ELF-1 (cell line): ENCODE measurements around the gene TUBGCP6.

Source experiments
- DNase-seq: peaks from one replicate; pipeline ENCODE4 v3.0.0-alpha.2; 2016; ENCODE audit warnings: low read depth, low spot score

Gene TUBGCP6

DNA sequence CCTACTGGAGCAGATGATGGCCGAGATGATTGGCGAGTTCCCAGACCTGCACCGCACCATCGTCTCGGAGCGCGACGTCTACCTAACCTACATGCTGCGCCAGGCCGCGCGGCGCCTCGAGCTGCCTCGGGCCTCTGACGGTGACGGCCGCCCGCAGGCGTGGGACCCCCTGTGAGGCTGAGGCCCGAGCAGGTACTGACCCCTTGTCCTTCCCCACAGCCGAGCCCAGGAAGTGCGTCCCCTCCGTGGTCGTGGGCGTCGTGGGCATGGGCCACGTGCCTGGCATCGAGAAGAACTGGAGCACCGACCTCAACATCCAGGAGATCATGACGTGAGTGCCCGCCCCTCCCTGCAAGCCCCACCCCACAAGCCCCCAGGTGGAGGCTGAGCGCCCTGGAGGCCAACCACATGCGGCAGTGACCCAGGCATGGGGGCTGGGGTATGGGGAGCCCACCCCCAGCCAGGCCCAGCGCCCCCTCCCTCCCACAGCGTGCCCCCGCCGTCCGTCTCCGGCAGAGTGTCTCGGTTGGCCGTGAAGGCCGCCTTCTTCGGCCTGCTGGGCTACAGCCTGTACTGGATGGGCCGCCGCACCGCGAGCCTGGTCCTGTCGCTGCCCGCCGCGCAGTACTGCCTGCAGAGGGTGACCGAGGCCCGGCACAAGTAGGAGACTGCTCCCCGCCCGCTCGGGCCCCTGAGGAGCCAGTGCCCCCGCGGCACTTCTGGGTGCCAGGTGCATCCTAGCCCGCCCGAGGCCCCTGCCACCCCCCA lies 46.8 kb downstream of the TUBGCP6 start:
- no peak for DNase-seq

DNA sequence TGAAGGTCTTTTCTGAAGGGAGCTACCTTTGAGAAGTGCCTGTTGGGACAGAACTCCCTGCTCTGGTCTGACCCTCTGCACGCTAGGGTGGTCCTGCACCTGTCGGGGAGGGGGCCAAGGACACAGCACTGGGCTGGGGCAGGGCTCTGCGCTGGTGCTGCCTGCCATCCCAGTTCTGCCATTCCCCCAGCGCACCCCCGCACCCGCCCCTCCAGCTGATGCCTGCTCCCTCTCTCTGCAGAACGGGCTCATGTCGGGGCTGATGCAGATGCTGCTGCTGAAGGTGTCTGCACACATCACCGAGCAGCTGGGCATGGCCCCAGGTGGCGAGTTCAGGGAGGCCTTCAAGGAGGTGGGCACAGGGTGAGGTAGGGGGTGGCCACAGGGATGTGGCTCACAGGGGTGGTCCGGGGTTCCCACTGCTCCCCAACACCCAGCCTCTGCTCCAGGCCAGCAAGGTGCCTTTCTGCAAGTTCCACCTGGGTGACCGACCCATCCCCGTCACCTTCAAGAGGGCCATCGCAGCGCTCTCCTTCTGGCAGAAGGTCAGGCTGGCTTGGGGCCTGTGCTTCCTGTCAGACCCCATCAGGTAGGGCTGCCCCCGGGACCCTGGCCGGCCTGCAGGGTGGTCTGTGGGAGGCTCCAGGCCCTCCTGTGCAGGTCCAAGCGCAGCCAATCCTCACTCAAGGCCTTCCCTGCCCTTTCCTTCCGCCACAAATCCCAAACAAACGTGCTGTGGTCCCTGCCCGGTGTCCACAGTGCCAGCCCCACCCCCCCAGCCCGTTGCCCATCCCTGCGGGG lies 47.6 kb downstream of the TUBGCP6 start:
- no peak for DNase-seq

DNA sequence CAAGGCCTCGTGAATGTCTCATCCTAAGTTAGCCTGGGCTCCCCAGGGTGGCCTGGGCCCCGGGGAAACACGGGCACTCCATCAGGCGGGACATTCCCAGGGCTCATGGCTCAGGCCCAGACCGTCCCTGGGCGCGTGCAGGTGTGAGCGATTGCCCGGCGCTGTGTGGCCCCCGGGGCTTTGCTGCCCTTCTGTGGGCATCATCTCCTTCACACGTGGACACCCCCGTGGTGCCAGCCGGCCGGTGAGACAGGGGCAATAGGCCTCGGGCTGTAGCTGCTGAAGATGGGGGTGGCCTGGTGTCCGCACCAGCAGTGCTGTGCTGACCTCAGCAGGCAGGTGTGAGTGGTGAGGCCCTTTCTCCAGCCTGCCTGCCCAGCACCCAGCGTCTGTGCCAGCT lies 48.6 kb downstream of the TUBGCP6 start:
- DNase-seq, result no peak

DNA sequence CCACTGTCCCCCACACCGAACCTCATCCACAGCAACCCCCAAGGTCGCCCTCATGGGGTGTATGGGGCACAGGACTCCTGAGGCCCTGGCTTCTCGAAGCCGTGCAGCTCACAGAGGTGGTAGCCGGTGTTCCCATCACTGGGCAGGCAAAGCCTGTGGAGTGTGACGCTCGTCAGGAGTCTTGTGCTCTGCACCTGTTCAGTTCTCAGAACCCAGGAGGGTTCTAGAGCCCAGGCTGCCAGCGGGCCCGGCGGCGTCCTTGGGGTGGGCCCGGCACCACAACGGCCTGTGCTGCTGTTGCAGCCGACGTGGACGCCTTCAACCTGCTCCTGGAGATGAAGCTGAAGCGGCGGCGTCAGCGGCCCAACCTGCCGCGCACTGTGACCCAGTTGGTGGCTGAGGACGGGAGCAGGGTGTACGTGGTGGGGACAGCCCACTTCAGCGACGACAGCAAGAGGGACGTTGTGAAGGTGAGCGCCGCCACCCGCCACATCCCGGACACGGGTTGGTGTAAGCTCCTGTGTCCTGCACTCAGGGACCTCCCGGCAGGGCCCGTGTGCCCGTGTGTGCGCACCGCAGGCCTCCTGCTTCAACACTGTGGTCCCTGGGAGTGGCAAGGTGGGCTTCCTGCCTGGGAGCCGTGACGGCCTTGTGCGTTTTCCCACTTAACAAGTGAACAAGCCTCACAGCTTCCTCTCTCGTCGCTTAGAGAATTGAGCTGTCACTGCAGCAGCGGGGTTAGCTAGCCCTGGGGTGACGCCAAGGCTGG lies 50.6 kb downstream of the TUBGCP6 start:
- DNase-seq, result no peak

DNA sequence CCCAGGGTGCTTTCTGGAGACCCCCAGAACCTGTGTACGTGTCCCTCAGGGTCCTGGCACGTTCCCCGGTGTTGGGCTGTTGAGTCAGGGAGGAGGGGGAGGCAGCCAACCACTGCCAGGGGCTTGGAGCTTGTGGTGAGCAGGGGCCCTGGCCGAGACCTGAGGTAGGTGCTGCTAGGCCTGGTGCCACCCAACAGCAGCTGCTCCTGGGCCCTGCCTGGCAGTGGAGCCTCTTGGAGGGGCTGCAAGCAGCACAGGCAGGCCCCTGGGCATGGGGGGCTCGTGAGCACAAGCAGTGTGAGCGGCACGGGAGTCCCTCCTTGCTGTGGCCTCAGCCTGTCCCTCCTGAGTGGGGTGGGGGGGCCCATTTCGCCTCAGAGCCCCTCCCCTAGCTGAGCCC lies 51.2 kb downstream of the TUBGCP6 start:
- no peak for DNase-seq

DNA sequence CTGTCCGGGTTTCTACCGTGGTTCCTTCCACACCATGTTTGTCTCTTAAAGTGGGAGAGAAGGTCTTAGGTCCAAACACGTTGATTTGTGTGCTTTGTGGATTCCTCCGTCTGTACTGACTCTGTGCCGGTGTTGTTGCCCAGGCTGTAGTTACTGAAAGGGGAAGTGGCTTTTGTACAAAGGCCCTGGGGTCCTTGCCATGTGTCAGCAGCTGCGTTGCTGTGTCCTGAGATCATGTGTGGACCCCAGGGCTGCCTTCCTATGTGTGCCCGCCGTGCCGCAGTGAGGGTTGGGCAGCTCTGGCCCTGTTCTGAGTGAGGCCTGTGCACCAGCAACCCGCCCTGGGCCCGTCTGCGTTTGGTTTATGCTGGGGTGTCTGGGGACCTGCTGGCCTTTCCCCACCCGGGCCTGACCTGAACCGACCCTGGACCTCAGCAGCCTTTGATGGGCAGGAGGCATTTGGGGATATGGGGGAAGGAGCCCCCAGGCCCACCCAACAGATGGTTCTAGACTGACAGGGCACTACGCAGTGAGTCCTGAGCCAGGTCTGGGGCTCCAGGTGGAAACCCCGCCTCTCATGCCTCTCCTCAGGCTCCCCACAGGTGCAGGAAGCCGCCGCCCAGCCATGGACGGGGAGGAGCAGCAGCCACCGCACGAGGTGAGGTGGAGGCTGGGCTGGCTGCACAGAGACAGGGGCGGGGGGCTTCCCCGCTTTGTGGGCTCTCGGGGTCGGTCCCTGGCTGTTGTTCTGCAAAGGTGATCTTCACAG lies 52.2 kb downstream of the TUBGCP6 start:
- no peak for DNase-seq

DNA sequence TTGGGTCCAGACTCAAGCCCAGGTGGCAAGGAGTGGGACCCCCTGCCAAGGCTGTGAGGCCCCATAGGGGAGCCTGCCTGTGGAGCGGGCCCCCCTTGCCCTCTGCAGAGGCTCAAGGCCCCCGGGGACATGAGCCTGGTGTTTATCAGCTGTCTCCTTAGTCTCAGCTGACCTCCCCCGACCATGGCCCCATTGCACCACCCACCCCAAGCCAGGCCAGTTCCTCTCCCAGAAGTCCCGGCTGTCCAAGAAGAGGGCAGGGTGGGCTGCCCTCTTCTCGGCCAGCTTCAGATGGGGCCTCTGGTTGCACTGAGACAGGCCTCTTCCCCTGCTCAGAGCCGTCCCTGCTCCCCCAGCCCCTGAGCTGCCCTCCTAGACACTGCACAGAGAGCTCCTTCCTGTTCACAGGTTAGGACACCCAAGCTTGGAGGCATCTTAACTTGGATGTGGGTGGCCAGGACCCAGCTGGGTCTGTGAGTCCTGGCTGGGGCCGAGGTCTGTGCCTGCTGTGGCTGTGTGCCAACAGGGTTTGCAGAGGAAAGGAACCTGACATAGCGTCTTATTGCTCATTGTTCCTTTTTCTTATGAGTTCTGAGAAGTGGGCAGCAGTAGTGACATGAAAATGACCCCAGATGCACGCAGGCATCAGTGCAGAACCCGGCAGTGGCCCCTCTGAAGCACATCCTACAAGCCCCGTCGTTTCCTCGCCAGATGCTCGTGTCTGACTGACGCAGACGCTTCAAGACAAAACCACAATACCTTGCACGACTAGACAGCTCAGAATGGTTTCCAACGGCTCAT lies 53.7 kb downstream of the TUBGCP6 start:
- no peak for DNase-seq

DNA sequence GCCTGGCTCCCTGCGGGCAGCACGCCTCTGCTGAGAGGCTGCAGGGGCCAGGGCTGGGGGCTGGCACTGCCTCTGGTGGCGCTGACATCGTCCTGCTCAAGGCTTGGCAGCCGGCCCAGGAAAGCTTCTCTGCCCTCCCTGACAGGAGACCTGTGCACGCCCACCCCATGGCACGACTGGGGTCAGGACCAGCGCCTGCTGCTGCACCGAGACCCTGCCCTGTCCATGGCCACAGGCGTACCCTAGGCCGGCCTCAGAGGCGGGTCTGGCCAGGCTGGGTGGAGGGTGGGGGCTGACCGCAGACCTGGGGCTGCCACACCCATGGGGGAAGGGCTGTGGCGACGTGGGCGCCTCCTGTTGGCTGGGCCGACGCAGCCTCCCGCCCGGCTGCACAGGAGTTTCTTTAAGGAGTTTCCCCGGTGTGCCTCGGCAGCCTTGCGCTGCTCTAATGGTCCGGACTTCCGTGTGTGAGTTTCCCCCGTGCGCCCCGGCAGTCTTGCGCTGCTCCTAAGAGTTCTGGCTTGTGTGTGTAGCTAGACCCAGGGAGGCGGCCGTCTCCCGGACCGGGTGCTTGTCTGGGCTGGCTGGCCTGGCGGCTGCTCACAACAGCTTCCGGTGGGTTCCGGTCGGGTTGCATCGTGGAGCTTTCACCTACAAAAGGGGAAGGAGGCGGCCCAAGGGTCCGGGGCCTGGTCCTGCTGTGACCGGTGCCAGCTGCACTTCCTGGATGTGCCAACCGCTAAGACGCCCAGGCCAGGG lies 54.5 kb downstream of the TUBGCP6 start:
- DNase-seq, result peak; percentile 88

DNA sequence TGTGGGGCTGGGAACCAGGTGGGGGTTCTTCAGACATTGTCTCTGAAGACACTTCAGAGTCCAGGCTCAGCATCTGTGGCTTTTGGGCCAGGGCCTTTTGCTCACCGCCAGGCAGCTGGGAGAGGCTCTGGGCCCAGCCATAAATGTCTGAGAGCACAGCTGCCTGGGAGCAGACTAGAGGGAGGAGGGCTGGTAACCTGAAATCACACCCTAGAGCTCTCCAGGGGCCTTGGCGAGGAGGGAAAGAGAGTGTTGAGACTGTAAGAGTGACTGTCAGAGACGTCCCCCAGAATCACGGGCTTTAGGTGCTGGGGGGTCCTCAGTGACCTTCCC lies 55.0 kb downstream of the TUBGCP6 start:
- no peak for DNase-seq

DNA sequence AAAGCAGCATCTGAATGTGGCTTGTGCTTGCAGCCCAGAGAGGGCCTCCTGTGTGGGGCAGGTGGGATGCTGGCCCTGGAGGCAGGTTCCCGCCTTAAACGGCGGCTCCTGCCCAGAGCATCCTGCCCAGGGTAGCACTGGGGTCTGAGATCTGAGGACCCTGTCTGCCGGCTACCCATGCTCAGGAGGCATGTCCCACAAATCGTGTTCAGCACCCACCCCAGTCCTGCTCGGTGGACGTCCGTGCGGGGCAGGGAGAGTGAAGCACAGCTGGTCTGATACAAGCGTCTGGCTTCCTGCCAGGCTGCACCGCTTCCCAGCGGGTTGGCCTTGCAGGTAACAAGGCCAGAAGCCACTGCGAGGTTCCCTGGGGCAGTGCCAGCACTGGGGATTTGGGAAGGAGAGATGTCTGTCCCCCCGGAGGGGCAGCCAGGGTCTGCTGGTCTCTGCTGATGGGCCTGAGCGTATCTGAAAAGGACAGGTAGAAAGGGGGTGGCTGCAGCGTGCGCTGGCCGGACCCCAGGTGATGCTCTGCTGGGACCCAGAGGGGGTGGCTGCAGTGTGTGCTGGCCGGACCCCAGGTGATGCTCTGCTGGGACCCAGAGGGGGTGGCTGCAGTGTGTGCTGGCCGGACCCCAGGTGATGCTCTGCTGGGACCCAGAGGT lies 55.5 kb downstream of the TUBGCP6 start:
- no peak for DNase-seq

DNA sequence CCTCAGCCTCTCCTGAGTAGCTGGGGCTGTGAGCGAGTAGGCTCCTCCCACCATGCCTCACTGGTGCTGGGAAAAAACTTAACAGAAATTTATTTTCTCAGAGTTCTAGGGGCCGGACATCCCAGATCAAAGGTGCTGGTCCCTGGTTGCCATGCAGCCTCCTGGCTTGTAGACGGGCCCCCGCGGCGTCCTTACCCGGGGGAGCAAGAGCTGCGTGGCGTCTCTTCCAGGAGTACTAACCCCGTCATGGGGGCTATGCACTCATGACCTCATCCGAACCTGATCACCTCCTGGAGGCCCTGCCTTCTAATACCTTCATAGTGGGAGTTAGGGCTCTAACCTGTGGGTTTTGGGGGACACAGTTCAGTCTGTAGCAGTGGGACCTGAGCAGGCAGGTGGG lies 56.5 kb downstream of the TUBGCP6 start:
- DNase-seq, result no peak

DNA sequence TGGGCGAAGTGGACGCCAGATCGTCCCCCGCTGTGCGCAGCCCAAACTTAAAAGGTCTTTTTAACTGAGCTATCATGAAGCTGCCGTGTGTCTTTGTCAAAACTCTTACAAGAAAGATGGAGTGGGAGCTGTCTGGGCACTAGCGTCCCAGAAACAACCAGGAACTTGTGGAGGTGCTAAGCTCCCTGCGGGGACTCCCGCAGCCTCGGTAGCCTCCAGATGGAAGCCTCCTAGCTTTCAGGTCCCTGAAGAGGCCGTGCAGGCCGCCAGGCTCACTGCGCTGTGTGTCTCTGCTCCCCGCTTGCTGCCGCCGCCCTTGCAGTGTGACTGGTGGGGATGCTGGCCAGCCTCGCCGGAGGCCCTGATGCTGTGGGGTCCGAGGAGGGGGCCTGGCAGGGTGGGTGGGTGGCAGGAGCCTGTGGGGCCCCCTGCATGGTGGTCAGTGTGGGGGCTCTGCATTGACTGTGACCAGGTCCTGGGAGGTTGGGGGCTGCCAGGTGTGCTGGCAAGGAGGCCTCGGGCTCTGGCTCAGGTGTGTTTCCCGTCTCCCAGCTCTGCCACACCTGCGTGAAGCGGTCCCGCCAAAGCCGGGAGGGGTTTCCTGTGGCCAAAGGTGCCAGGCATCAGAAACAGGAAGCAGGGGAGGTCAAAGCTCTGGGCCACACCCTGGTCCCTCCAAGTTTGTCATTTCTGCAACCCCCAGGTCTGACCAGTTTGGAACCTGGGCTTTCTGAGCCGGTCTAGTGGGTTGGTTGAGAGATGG lies 57.9 kb downstream of the TUBGCP6 start:
- no peak for DNase-seq

DNA sequence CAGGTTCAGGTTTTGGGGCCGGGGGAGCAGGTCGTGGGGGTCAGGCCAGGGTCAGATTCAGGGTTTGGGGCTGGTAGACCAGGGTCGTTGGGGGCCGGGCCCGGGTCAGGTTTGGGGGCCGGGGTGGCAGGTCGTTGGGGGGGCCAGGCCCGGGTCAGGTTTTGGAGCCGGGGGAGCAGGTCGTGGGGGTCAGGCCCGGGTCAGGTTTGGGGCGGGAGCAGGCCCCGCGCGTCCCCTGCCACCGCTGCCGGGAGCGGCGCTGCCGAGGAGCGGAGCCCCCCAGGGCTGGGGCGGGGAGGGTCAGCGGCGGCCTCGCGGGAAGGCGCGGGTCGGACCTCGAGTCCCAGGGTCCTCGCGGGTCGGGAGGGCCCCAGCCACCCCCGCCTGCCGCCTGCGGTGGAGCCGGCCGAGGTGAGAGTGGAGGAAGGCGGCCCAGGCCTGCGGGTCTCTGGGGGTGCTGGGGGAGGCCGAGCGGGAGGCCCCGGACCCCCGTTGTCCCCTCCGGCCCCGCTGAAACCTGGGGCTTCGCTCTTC lies 58.6 kb downstream of the TUBGCP6 start:
- no peak for DNase-seq

DNA sequence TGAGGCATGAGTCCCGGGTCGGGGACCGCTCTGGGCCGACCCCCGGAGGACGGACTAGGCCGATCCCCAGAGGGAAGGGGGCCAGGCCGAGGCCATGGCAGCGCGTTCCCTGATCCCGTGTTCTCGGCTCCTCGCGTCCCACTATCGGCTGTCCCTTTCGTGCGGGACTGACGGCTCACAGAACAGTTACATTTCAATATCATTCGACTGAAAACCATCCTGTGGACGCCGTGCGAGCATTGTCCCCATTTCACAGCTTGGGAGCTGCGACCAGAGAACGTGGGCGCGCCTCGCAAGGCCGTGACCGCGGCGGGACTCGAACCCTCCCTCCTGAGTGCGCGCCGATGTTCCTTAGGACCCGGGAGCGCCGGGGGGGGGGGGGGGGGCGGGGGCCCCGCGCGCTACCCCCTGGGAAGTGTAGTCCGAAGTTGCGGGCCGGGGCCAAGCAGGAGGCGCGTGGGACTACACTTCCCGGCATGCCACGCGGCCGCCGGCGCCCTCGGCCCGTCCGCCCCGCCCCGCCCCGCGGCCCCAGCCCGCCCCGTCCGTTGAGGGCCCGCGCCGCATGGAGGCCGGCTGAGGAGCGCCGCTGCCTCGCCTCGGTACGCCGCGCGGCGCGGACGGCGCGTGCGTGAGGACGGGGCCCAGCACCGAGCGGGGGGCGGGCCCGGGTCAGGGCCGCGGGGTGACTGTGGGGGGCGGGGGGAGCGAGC lies 59.3 kb downstream of the TUBGCP6 start, which contains the start of gene TRABD:
TSS of gene TRABD (plus strand) at position 539 of the 713 bp plus-strand sequence. CDS start 7,148 bp downstream, outside the sequence.
- DNase-seq, result peak; percentile 70

DNA sequence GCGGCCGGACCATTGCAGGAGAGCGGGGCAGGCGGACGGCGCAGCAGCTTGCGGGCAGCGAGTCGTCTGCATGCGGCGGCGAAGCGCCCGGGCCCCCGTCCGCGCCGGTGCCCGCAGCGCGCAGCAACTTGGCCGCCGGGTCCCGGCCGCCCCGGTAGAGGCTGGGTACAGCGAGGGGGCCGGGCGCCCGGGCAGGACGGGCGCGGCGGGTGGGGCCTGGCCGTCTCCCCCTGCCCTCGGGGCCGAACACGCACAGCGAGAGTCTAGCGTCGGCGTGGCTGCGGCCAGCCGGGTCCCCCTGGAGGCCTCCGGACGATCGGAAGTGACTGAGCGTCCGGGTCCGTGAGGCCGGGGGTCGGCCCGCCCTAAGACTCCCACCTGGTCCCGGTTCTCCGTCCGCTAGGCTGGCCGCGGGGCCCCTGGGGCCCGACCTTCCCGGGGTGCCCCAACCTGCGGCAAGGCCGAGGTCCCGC lies 59.9 kb downstream of the TUBGCP6 start:
- DNase-seq, result peak; percentile 47

DNA sequence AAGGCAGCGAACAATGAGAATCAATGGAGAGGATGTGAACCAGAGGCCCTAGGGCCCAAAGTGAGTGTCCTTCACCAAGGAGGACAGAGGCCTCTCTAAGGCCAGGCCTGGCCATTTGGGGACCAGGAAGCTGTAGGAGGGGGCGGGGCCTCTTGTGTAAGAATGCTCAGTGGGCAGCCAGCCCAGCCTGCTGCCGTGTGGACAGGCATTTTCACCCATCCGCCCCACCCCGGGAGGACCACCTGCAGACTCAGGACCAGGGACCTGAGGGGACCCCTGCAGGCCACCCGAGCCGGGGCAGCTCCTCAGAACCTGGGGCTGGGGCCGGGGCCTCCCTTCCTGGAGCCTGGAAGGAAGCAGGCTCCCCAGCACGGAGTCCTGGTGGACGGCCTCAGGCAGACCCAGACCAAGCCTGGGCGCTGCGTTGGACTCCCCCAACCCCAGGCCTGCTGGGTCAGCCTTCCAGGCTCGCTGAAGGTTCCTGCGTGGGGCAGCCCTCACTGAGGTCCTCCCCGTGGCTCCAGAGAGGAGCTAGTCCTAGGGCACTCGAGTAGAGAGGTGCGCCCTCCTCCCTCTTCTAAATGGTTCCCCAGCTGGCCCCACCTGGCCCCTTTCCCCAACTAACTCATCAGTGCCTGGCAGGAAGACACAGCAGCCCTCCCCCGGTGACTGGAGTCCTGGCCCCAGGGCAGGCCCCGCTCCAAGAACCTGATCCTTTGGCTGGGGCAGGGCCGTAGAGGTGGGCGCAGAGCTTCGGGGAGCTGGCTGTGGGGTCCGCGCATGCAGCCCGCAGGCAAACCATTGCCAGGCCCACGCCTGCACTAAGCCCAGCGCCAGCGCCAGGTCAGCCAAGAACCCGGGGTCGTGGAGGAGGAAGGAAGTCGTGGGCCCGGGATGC lies 60.6 kb downstream of the TUBGCP6 start:
- peak; percentile 57 for DNase-seq
